ENCODE results near the gene TRMT2A. TPM values are rescaled to one million over a fixed set of nuclear protein-coding genes. Genes with fewer than 3 reads are reported as not detected.

TRMT2A gene
- total RNA-seq, 4 donors from 2014 or later = 16.9 to 38.0 (median 28.2) TPM

DNA sequence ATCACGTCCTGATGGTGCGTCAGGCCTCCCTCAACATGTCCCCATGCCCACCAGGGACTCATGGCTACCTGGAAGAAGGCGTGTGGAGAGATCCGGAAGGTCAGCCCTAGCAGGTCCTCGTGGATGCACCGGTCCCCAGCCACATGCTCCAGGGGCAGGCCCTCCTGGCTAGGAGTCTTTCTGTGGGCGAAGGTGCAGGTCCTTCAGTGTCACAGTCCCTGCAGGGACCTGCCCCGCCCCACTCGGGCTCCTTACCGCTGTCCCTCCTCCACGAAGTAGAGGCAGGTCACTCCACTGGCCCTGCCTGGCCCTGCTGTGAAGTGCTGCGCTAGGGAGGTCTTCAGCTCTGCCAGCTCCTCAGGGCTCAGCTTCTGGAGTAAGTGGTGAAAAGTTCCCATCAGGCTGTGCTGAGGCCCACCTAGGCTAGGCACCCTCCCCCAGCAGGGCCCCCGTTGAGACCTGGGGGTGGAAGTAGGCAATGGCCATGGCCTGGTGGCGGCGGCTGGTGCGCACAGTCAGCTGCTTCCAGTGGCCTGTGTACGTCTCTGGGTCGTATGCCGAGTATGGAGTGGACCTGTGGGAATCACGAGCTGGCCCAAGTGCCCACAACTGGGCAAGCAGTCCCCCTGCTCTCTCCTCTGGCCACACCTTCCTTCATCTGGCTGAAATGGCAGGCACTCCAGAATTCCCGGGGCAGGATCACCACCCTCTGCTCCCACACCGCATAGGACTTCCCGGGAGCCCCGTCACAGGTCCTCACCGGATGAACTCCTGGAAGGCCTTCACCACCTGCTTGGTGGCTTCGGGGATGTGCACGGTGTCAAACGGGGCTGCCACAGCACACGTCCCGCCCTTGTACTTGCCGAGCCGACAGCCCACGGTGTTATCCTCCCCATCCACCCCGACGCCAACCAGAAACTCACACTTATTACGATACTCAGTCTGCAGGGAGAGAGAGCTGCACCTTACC, 2.2 kb downstream of the TRMT2A start:
- no peaks in the 10 kb centered on the region for H3K27me3 ChIP-seq
- intact Hi-C loops (cut with DNase I; ENCODE audit: low total_unique reads) (loop anchor here (5.0 kb wide), 2 partner anchors 92 to 132 kb away; partner anchors contain the start of gene TANGO2), in situ Hi-C loops (cut with MboI; ENCODE audit: low sequenced_read_pairs in 4 of 4) (no loop called here)
- H3K27ac ChIP-seq = peak overlapping the region; percentile 94 to 99 (median 96)
- H3K9me3 ChIP-seq = no peaks in the 10 kb centered on the region
- no peak for TF ChIP-seq POLR2A (IDR thresholded peaks at IDR 0.05)
- TF ChIP-seq, protein P1, sequence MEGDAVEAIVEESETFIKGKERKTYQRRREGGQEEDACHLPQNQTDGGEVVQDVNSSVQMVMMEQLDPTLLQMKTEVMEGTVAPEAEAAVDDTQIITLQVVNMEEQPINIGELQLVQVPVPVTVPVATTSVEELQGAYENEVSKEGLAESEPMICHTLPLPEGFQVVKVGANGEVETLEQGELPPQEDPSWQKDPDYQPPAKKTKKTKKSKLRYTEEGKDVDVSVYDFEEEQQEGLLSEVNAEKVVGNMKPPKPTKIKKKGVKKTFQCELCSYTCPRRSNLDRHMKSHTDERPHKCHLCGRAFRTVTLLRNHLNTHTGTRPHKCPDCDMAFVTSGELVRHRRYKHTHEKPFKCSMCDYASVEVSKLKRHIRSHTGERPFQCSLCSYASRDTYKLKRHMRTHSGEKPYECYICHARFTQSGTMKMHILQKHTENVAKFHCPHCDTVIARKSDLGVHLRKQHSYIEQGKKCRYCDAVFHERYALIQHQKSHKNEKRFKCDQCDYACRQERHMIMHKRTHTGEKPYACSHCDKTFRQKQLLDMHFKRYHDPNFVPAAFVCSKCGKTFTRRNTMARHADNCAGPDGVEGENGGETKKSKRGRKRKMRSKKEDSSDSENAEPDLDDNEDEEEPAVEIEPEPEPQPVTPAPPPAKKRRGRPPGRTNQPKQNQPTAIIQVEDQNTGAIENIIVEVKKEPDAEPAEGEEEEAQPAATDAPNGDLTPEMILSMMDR (IDR thresholded peaks at IDR 0.05 in 4 of 5, conservative IDR thresholded peaks at IDR 0.05 in 1 of 5) = no peak
- DNase-seq = no peak
- no peak overlapping the region for H3K4me3 ChIP-seq
- peaks cover 0 to 39% of the 10 kb centered on the region in 2 donors for H3K36me3 ChIP-seq
- ATAC-seq = no peak
- peaks cover 28 to 43% of the 10 kb centered on the region in 2 donors for H3K4me1 ChIP-seq

DNA sequence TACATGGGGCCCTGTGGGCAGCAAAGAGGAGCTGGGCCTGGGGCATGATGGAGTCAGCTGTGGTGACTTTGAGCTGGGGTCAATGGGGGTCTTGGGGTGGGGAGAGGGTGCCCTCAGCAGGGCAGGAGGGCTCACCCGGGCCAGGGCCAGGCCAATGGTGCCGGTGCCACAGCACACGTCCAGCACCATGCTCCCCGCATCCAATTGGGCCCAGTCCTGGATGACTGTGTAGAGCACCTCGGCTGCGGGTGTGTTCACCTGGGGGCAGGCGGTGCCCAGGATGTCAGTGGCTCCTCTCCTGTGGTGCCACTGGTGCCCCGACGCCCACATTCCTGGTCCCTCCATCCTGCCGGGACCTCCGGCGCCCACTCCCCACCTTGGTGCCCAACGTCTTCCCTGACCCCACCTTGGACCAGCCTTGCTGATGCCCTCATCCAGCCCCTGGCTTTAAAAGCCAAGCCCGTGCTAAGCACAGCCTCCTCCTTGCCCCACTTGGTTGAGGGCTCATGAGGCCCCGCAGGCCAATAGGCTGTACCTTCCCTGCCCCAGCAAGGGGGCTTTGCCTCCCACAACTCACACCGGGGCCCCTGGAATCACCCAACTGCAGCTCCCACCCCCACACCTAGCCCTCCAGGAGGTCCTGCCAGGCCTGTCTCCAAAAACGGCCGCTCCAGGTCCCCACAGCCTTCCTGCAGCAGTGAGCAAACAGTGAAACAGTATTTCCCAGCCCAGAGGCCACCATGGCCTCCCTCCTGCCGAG, 3.3 kb downstream of the TRMT2A start:
- TF ChIP-seq, protein P1 (IDR thresholded peaks at IDR 0.05 in 4 of 5, conservative IDR thresholded peaks at IDR 0.05 in 1 of 5) = no peak
- no peak for TF ChIP-seq POLR2A (IDR thresholded peaks at IDR 0.05)
- in situ Hi-C loops (cut with MboI; ENCODE audit: low sequenced_read_pairs in 4 of 4) (no loop called here), intact Hi-C loops (cut with DNase I; ENCODE audit: low total_unique reads) (no loop called here)
- Histone ChIP-seq H3K4me3 (no peak overlapping the region), H3K36me3 (peaks cover 0 to 41% of the 10 kb centered on the region in 2 donors), H3K27me3 (no peaks in the 10 kb centered on the region), H3K4me1 (peaks cover 23 to 40% of the 10 kb centered on the region in 2 donors), H3K27ac (peak overlapping the region in 1 of 4 donors; percentile 99), H3K9me3 (no peaks in the 10 kb centered on the region)
- no peak for ATAC-seq
- DNase-seq = no peak

DNA sequence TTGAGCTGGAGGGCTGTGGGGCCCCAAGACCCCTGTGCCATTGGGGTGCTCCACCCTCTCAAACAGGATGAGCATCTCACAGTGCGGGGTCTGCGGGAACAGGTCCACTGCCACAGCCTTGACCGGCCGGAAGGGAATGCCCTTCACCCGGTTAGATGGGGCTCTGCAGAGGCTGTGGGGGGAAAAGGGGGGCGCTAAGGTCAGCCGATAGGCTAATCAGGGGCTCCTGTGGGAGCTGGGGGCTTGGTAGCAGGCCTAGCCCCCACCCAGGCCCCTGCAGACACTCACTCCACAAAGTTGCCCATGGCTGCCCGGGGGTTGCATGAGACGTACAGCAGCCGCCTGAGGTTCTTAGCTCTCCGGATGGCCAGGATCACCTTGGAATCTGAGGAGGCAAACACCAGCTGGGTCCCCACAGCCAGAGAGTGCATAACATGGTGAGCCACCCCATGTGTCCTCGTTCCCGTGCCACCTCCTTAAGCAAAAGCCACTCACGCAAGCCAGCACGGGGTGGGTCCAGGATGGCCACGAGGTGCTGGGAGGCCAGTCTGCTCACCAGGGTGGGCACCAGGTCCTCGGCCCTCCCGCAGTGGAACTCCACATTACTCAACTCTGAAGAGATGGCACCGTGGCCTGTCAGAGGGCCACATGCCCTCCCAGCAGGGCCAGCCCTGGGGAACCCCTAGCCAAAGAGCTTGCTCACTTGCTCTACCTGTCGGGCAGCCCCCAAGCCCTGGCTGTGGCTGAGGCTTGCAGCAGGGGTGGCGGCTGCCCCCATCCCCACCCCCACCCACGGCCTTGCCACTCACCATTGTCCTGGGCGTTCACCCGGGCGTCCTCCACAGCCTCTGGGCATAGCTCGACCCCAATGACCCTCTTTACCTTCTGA, 4.2 kb downstream of the TRMT2A start:
- peak overlapping the region in 3 of 4 donors; percentile 42 to 69 (median 59) for H3K27ac ChIP-seq
- peaks cover 0 to 49% of the 10 kb centered on the region in 2 donors for H3K36me3 ChIP-seq
- no peaks in the 10 kb centered on the region for H3K9me3 ChIP-seq
- in situ Hi-C loops (cut with MboI; ENCODE audit: low sequenced_read_pairs in 4 of 4) (no loop called here), intact Hi-C loops (cut with DNase I; ENCODE audit: low total_unique reads) (no loop called here)
- TF ChIP-seq POLR2A (IDR thresholded peaks at IDR 0.05) = no peak
- TF ChIP-seq, protein P1 (IDR thresholded peaks at IDR 0.05 in 4 of 5, conservative IDR thresholded peaks at IDR 0.05 in 1 of 5) = no peak
- DNase-seq (no peak), ATAC-seq (no peak)
- no peaks in the 10 kb centered on the region for H3K27me3 ChIP-seq
- H3K4me1 ChIP-seq = peaks cover 15 to 32% of the 10 kb centered on the region in 2 donors
- H3K4me3 ChIP-seq = no peak overlapping the region
